Measurements from ENCODE around the gene JUP. TPM values are rescaled to one million over a fixed set of nuclear protein-coding genes. Genes with fewer than 3 reads are reported as not detected.

Gene JUP
- total and polyA plus RNA-seq, 2 of the 13 experiments (the other 11 are each of a cell fraction or from before 2014, with no cell fraction given), result 12.1 to 20.6 TPM

GRCh38 chr17:41810659-41811548 lies 24.4 kb upstream of the JUP start (continued):
- no peak for TF ChIP-seq NFIC (IDR thresholded peaks at IDR 0.05; ENCODE audit: low read length)
- TF ChIP-seq, protein P1, sequence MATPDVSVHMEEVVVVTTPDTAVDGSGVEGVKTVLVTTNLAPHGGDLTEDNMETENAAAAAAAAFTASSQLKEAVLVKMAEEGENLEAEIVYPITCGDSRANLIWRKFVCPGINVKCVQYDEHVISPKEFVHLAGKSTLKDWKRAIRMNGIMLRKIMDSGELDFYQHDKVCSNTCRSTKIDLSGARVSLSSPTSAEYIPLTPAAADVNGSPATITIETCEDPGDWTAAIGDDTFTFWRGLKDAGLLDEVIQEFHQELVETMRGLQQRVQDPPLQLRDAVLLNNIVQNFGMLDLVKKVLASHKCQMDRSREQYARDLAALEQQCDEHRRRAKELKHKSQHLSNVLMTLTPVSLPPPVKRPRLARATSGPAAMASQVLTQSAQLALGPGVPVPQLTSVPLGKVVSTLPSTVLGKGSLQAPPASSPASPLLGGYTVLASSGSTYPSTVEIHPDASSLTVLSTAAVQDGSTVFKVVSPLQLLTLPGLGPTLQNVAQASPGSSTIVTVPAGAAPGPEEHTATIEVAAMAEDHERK (CRISPR knock-in tag; IDR thresholded peaks at IDR 0.05; ENCODE audit: low read depth), result no peak
- TF ChIP-seq ZNF687 (CRISPR knock-in tag; IDR thresholded peaks at IDR 0.05), result peak; percentile 73
- TF ChIP-seq U2AF2 (IDR thresholded peaks at IDR 0.05; ENCODE audit: low read depth, low read length), result no peak
- TF ChIP-seq SALL1 (CRISPR knock-in tag; IDR thresholded peaks at IDR 0.05), result no peak
- TF ChIP-seq ZNF501 (CRISPR knock-in tag; IDR thresholded peaks at IDR 0.05), result no peak
- TF ChIP-seq, protein P2, sequence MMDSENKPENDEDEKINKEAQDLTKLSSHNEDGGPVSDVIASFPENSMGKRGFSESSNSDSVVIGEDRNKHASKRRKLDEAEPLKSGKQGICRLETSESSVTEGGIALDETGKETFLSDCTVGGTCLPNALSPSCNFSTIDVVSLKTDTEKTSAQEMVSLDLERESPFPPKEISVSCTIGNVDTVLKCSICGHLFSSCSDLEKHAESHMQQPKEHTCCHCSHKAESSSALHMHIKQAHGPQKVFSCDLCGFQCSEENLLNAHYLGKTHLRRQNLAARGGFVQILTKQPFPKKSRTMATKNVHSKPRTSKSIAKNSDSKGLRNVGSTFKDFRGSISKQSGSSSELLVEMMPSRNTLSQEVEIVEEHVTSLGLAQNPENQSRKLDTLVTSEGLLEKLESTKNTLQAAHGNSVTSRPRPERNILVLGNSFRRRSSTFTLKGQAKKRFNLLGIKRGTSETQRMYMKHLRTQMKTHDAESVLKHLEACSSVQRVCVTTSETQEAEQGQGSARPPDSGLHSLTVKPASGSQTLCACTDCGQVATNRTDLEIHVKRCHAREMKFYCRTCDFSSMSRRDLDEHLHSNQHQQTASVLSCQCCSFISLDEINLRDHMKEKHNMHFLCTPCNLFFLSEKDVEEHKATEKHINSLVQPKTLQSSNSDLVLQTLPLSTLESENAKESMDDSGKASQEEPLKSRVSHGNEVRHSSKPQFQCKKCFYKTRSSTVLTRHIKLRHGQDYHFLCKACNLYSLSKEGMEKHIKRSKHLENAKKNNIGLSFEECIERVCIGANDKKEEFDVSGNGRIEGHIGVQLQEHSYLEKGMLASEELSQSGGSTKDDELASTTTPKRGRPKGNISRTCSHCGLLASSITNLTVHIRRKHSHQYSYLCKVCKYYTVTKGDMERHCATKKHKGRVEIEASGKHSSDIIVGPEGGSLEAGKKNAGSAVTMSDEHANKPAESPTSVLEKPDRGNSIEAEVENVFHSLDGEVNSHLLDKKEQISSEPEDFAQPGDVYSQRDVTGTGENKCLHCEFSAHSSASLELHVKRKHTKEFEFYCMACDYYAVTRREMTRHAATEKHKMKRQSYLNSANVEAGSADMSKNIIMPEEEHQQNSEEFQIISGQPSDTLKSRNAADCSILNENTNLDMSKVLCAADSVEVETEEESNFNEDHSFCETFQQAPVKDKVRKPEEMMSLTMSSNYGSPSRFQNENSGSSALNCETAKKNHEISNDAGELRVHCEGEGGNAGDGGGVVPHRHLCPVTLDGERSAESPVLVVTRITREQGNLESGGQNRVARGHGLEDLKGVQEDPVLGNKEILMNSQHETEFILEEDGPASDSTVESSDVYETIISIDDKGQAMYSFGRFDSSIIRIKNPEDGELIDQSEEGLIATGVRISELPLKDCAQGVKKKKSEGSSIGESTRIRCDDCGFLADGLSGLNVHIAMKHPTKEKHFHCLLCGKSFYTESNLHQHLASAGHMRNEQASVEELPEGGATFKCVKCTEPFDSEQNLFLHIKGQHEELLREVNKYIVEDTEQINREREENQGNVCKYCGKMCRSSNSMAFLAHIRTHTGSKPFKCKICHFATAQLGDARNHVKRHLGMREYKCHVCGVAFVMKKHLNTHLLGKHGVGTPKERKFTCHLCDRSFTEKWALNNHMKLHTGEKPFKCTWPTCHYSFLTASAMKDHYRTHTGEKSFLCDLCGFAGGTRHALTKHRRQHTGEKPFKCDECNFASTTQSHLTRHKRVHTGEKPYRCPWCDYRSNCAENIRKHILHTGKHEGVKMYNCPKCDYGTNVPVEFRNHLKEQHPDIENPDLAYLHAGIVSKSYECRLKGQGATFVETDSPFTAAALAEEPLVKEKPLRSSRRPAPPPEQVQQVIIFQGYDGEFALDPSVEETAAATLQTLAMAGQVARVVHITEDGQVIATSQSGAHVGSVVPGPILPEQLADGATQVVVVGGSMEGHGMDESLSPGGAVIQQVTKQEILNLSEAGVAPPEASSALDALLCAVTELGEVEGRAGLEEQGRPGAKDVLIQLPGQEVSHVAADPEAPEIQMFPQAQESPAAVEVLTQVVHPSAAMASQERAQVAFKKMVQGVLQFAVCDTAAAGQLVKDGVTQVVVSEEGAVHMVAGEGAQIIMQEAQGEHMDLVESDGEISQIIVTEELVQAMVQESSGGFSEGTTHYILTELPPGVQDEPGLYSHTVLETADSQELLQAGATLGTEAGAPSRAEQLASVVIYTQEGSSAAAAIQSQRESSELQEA (CRISPR knock-in tag; IDR thresholded peaks at IDR 0.05; ENCODE audit: not compliant biosample characterization), result no peak
- TF ChIP-seq, protein P3, sequence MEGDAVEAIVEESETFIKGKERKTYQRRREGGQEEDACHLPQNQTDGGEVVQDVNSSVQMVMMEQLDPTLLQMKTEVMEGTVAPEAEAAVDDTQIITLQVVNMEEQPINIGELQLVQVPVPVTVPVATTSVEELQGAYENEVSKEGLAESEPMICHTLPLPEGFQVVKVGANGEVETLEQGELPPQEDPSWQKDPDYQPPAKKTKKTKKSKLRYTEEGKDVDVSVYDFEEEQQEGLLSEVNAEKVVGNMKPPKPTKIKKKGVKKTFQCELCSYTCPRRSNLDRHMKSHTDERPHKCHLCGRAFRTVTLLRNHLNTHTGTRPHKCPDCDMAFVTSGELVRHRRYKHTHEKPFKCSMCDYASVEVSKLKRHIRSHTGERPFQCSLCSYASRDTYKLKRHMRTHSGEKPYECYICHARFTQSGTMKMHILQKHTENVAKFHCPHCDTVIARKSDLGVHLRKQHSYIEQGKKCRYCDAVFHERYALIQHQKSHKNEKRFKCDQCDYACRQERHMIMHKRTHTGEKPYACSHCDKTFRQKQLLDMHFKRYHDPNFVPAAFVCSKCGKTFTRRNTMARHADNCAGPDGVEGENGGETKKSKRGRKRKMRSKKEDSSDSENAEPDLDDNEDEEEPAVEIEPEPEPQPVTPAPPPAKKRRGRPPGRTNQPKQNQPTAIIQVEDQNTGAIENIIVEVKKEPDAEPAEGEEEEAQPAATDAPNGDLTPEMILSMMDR (CRISPR knock-in tag; IDR thresholded peaks at IDR 0.05), result no peak; the same call in 1 of the 2 replicates
- no peak for TF ChIP-seq ZNF724P (CRISPR knock-in tag; IDR thresholded peaks at IDR 0.05; ENCODE audit: borderline replicate concordance)
- TF ChIP-seq SKI (IDR thresholded peaks at IDR 0.05; ENCODE audit: partially characterized antibody), result no peak
- 0 out of 2 replicates have a peak, but pooled peaks have one; percentile 78 for TF ChIP-seq ZNF615 (CRISPR knock-in tag; IDR thresholded peaks at IDR 0.05; ENCODE audit: borderline replicate concordance)
- TF ChIP-seq ZNF335 (CRISPR knock-in tag; IDR thresholded peaks at IDR 0.05), result peak; percentile 5; the same call in 1 of the 2 replicates
